Measurements from ENCODE around the gene SLF2.

The SLF2 gene

DNA sequence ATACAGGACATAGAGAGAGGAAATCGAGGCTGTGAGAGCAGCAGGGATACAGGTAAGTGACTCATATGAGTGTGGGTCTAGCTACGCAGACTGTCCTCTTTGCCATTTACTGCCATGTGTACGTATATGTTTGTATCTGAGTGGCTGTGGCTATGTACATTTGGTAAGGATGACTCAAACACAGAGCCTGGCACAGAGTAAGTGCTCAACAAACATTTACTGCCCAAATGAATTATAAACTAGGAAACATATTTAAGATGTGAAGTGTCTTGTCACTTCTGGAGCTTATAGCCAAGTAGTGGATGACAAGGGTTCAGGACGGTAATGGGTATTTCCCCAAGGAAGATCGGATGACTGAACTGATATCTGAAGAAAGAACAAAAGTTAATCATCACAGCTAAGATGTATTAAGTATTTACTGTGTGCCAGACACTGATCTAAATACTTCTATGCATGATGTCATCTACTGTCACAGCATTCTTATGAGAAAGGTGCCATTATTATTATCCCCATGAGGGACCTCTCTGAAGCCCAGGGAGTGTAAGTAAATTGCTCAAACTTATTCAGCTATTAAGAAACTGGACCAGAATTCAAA, 68.5 kb downstream of the SLF2 start:
- TF ChIP-seq POLR2AphosphoS5 (IDR thresholded peaks at IDR 0.05; ENCODE audit: low read depth, low read length) (no peak), FOXP2 (optimal IDR thresholded peaks at IDR 0.05; ENCODE audit: borderline replicate concordance, extremely low read depth, extremely low read length, insufficient read depth) (no peak), TAF1 (IDR thresholded peaks at IDR 0.05; ENCODE audit: borderline replicate concordance, insufficient read depth, low read length) (no peak), SIN3A (IDR thresholded peaks at IDR 0.05; ENCODE audit: borderline replicate concordance, insufficient read depth, low read length) (no peak)
- TF ChIP-seq, protein P1, sequence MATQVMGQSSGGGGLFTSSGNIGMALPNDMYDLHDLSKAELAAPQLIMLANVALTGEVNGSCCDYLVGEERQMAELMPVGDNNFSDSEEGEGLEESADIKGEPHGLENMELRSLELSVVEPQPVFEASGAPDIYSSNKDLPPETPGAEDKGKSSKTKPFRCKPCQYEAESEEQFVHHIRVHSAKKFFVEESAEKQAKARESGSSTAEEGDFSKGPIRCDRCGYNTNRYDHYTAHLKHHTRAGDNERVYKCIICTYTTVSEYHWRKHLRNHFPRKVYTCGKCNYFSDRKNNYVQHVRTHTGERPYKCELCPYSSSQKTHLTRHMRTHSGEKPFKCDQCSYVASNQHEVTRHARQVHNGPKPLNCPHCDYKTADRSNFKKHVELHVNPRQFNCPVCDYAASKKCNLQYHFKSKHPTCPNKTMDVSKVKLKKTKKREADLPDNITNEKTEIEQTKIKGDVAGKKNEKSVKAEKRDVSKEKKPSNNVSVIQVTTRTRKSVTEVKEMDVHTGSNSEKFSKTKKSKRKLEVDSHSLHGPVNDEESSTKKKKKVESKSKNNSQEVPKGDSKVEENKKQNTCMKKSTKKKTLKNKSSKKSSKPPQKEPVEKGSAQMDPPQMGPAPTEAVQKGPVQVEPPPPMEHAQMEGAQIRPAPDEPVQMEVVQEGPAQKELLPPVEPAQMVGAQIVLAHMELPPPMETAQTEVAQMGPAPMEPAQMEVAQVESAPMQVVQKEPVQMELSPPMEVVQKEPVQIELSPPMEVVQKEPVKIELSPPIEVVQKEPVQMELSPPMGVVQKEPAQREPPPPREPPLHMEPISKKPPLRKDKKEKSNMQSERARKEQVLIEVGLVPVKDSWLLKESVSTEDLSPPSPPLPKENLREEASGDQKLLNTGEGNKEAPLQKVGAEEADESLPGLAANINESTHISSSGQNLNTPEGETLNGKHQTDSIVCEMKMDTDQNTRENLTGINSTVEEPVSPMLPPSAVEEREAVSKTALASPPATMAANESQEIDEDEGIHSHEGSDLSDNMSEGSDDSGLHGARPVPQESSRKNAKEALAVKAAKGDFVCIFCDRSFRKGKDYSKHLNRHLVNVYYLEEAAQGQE (IDR thresholded peaks at IDR 0.05; ENCODE audit: insufficient read depth in 1 of 2, low read depth in 2 of 2, low read length in 2 of 2): no peak

DNA sequence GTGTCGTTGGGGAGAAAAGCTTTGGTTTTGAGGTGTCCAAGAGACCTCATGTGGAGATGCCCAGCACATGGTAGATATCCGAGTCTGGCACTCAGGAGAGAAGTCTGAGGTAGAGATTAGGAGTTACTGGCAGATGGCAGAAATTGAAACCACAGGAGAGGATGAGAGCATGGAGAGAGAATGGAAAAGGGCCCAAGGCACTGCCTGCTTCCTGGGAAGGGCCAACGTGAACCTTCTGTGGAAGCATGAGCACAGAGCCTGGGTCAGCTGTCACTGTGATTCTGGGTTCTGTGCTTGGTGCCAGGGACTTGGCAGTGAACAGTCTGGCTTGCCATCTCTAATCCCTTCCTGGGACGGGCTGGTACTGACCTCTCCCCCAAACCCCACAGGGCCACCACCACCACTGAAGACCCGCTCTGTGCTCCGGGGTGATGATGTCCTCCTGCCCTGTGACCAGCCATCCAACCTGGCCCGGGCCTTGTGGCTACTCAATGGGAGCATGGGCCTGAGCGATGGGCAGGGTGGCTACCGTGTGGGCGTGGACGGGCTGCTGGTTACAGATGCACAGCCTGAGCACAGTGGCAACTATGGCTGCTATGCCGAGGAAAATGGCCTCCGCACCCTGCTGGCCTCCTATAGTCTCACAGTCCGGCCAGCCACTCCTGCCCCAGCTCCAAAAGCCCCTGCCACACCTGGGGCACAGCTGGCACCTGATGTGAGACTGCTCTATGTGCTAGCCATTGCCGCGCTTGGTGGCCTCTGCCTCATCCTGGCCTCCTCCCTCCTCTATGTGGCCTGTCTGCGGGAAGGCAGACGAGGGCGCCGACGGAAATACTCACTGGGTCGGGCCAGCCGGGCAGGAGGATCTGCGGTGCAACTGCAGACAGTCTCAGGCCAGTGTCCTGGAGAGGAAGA, 70.4 kb downstream of the SLF2 start:
- TF ChIP-seq POLR2AphosphoS5 (IDR thresholded peaks at IDR 0.05; ENCODE audit: low read depth, low read length): no peak
- no peak for TF ChIP-seq TAF1 (IDR thresholded peaks at IDR 0.05; ENCODE audit: borderline replicate concordance, insufficient read depth, low read length)
- TF ChIP-seq, protein P1 (IDR thresholded peaks at IDR 0.05; ENCODE audit: insufficient read depth in 1 of 2, low read depth in 2 of 2, low read length in 2 of 2): no peak
- no peak for TF ChIP-seq FOXP2 (optimal IDR thresholded peaks at IDR 0.05; ENCODE audit: borderline replicate concordance, extremely low read depth, extremely low read length, insufficient read depth)
- no peak for TF ChIP-seq SIN3A (IDR thresholded peaks at IDR 0.05; ENCODE audit: borderline replicate concordance, insufficient read depth, low read length)

DNA sequence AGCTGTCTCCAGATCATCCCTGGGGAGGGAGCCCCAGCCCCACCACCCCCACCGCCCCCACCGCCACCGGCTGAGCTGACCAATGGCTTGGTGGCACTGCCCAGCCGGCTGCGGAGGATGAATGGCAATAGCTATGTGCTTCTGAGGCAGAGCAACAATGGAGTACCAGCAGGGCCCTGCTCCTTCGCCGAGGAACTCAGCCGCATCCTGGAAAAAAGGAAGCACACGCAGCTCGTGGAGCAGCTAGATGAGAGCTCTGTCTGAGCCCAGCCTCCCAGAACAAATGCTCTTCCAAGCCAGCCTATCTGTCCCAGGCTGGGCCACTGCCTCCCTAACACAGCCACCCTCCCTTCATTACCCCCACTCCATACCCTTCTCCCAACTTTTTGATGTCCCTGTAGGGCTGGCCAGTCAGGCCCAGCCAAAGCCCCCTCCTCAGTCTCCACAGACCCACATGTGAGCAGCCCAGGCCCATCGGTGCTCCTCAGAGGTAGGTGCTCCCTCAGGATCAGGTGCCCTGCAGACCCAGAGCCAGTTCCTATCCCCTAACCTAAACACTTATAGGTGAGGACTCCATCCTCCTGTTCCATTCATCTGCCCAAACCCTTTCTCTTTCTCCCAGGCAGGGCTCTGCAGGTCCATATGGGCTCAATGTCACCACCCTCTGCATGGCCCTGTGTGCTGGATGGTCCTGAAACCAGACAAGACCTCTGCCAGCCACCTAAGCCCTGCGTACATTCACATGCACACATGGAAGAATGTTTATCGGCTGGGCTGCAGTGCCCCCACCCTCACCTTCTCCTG, 71.3 kb downstream of the SLF2 start:
- TF ChIP-seq, protein P1 (IDR thresholded peaks at IDR 0.05; ENCODE audit: insufficient read depth in 1 of 2, low read depth in 2 of 2, low read length in 2 of 2): no peak
- no peak for TF ChIP-seq SIN3A (IDR thresholded peaks at IDR 0.05; ENCODE audit: borderline replicate concordance, insufficient read depth, low read length)
- TF ChIP-seq FOXP2 (optimal IDR thresholded peaks at IDR 0.05; ENCODE audit: borderline replicate concordance, extremely low read depth, extremely low read length, insufficient read depth): no peak
- TF ChIP-seq TAF1 (IDR thresholded peaks at IDR 0.05; ENCODE audit: borderline replicate concordance, insufficient read depth, low read length): no peak
- no peak for TF ChIP-seq POLR2AphosphoS5 (IDR thresholded peaks at IDR 0.05; ENCODE audit: low read depth, low read length)

DNA sequence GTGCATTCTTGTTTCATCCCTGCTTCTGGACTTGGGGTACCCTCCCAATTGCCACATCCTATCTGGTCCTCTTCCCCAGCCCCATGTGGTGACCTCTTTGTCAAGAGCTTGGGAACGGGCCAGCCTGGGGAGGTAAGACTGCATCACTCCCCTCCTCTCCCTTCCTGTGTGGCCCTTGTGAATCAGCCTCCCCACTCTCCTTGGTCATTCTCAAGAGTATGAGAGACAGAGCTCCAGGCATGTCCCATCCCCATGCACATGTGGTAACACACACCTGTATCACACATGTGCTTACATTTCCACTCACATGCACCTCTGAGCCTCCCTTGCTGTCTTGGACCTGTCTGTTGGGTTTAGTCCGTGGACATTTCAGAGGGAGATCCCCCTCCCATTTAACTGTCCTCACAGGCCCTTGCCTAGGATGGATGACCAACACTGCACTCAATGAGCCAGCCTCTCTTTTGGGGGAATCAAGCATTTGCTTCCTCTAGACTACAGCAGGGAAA, 72.0 kb downstream of the SLF2 start:
- TF ChIP-seq, protein P1 (IDR thresholded peaks at IDR 0.05; ENCODE audit: insufficient read depth in 1 of 2, low read depth in 2 of 2, low read length in 2 of 2): no peak
- no peak for TF ChIP-seq POLR2AphosphoS5 (IDR thresholded peaks at IDR 0.05; ENCODE audit: low read depth, low read length)
- no peak for TF ChIP-seq FOXP2 (optimal IDR thresholded peaks at IDR 0.05; ENCODE audit: borderline replicate concordance, extremely low read depth, extremely low read length, insufficient read depth)
- TF ChIP-seq TAF1 (IDR thresholded peaks at IDR 0.05; ENCODE audit: borderline replicate concordance, insufficient read depth, low read length): no peak
- TF ChIP-seq SIN3A (IDR thresholded peaks at IDR 0.05; ENCODE audit: borderline replicate concordance, insufficient read depth, low read length): no peak
